Measurements from ENCODE around the gene PLIN1.

The PLIN1 gene

GRCh38 chr15:89667706-89667960 is 11.5 kb downstream of the PLIN1 start:
- no peak for DNase-seq (ENCODE audit: low spot score)
- in situ Hi-C loops (cut with MboI; ENCODE audit: low sequenced_read_pairs, unreplicated experiment): no loop called here
- no peak for TF ChIP-seq CTCF (IDR thresholded peaks at IDR 0.05; ENCODE audit: borderline replicate concordance, control extremely low read depth, extremely low read depth, insufficient read depth, missing control alignments)

GRCh38 chr15:89666858-89667705 is 12.1 kb downstream of the PLIN1 start:
- no peak for TF ChIP-seq CTCF (IDR thresholded peaks at IDR 0.05; ENCODE audit: borderline replicate concordance, control extremely low read depth, extremely low read depth, insufficient read depth, missing control alignments)
- DNase-seq (ENCODE audit: low spot score): peak; percentile 20
- in situ Hi-C loops (cut with MboI; ENCODE audit: low sequenced_read_pairs, unreplicated experiment): no loop called here

GRCh38 chr15:89666184-89666857 is 12.8 kb downstream of the PLIN1 start:
- TF ChIP-seq CTCF (IDR thresholded peaks at IDR 0.05; ENCODE audit: borderline replicate concordance, control extremely low read depth, extremely low read depth, insufficient read depth, missing control alignments): no peak
- in situ Hi-C loops (cut with MboI; ENCODE audit: low sequenced_read_pairs, unreplicated experiment): no loop called here
- peak; percentile 40 for DNase-seq (ENCODE audit: low spot score)

GRCh38 chr15:89665449-89666181 is 13.6 kb downstream of the PLIN1 start:
- no peak for TF ChIP-seq CTCF (IDR thresholded peaks at IDR 0.05; ENCODE audit: borderline replicate concordance, control extremely low read depth, extremely low read depth, insufficient read depth, missing control alignments)
- peak; percentile 79 for DNase-seq (ENCODE audit: low spot score)

GRCh38 chr15:89664441-89665350 is 14.5 kb downstream of the PLIN1 start:
- in situ Hi-C loops (cut with MboI; ENCODE audit: low sequenced_read_pairs, unreplicated experiment): no loop called here
- no peak for TF ChIP-seq CTCF (IDR thresholded peaks at IDR 0.05; ENCODE audit: borderline replicate concordance, control extremely low read depth, extremely low read depth, insufficient read depth, missing control alignments)
- DNase-seq (ENCODE audit: low spot score): no peak

More at GRCh38 chr15:89665449-89666181, 13.6 kb downstream of the PLIN1 start:
- in situ Hi-C loops (cut with MboI; ENCODE audit: low sequenced_read_pairs, unreplicated experiment): no loop called here
